Brain microvascular endothelial cell (primary cell): ENCODE measurements around the gene ERVW-1.

Source experiments
- DNase-seq: peaks from one replicate; pipeline ENCODE4 v3.0.0-alpha.2; 2020
- H3K27ac ChIP-seq: fragments of 250-450 bp; sonication (Bioruptor Pico); 2 replicates; pipeline ENCODE4 v1.5.1; 2020; ENCODE audit warnings: mild to moderate bottlenecking, moderate library complexity
- H3K27me3 ChIP-seq: fragments of 250-450 bp; sonication (Bioruptor Pico); replicated peaks from 2 replicates; pipeline ENCODE4 v1.5.1; 2020; ENCODE audit warnings: mild to moderate bottlenecking
- H3K36me3 ChIP-seq: fragments of 250-450 bp; sonication (Bioruptor Pico); replicated peaks from 2 replicates; pipeline ENCODE4 v1.5.1; 2020; ENCODE audit warnings: mild to moderate bottlenecking
- H3K4me3 ChIP-seq: 2 replicates; pipeline ENCODE4 v1.5.1; 2011; ENCODE audit warnings: low read depth, mild to moderate bottlenecking, control low read depth, low read length, moderate library complexity
- CTCF ChIP-seq: IDR thresholded peaks from 2 replicates; pipeline ENCODE4 v1.5.1; 2011; ENCODE audit warnings: low read depth, mild to moderate bottlenecking, moderate library complexity, low read length, control low read depth, inconsistent platforms; ENCODE audit errors: missing control alignments
- in situ Hi-C: cut with HindIII; loops from 2 replicates; pipeline ENCODE4 v1.10.0; 2017; ENCODE audit warnings: low sequenced_read_pairs, low pct_ligation_motif_present

ERVW-1 gene

GRCh38 chr7:92506363-92506762 is 28.6 kb upstream of the ERVW-1 start:
- Histone ChIP-seq H3K27me3 (no peaks in the 10 kb centered on the region), H3K27ac (no peak overlapping the region), H3K4me3 (no peak overlapping the region), H3K36me3 (no peaks in the 10 kb centered on the region)
- TF ChIP-seq CTCF, result no peak
- in situ Hi-C loops, result no loop called here
- DNase-seq, result no peak

GRCh38 chr7:92504563-92504962 is 26.8 kb upstream of the ERVW-1 start:
- no peak overlapping the region for H3K27ac ChIP-seq
- no peak for TF ChIP-seq CTCF
- no peaks in the 10 kb centered on the region for H3K36me3 ChIP-seq
- in situ Hi-C loops, result no loop called here
- no peak for DNase-seq
- no peaks in the 10 kb centered on the region for H3K27me3 ChIP-seq
- no peak overlapping the region for H3K4me3 ChIP-seq

GRCh38 chr7:92503767-92504166 is 26.0 kb upstream of the ERVW-1 start:
- TF ChIP-seq CTCF, result no peak
- no peak for DNase-seq
- Histone ChIP-seq H3K4me3 (no peak overlapping the region), H3K36me3 (peaks cover 4% of the 10 kb centered on the region), H3K27me3 (no peaks in the 10 kb centered on the region), H3K27ac (no peak overlapping the region)
- in situ Hi-C loops, result no loop called here

DNA sequence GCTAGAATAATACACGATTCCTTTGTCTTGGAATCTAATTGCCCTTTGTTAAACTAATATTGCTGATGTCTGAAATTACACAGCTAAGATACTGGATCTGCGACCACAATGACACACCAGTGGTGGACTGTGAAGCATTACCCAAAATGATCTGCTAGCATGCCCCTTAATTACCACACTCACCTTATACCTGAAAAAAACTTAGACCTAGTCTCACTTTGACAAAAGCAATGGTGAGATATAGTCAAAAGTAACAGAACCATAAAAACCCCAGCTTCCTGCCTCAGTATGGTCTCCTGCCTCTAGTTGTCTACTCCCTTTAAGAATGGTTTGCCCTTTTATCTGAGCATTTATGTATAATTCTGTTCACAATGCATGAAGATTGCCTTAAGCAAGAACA is 20.8 kb upstream of the ERVW-1 start:
- Histone ChIP-seq H3K36me3 (peaks cover 6% of the 10 kb centered on the region), H3K27ac (no peak overlapping the region), H3K4me3 (no peak overlapping the region), H3K27me3 (no peaks in the 10 kb centered on the region)
- in situ Hi-C loops, result no loop called here
- DNase-seq, result no peak
- TF ChIP-seq CTCF, result no peak

DNA sequence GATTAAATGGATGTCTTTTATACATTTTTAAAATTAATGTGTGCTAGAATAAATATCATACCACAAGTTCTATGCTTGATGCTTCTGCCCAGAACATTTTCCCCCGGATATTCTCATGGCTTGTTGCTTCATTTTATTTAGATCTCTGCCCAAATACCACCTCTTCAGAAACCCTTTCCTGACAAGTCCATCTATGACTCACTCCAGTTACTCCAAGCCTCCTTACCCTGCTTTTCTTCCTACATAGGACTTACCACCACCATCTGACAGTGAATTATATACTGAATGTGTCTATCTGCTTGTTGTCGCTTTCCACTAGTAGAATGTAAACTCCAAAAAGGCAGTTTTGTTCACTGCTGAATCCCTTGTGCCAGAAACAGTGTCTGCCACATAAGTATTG is 19.1 kb upstream of the ERVW-1 start:
- in situ Hi-C loops, result no loop called here
- Histone ChIP-seq H3K27ac (no peak overlapping the region), H3K27me3 (no peaks in the 10 kb centered on the region), H3K36me3 (peaks cover 6% of the 10 kb centered on the region), H3K4me3 (no peak overlapping the region)
- peak; percentile 12 for DNase-seq
- no peak for TF ChIP-seq CTCF

DNA sequence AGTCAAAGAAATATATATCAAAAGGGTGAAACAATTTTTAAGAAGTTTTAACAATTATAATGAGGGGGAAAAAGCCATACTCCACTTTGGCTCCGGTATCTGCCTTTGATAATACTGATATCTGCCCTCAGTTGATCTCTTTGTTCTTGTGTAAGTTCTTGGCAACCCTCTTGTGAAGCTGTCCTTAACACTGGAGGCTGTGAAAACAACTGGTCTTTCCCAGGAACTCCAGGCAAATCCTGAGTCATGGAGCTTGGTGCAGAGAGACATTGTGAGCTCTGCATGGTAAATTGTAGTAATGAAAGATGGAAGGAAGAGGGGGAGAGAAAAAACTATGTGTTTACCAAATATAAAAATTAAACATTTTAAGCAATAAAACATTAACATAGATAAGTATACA is 11.9 kb upstream of the ERVW-1 start:
- no peak for TF ChIP-seq CTCF
- H3K36me3 ChIP-seq, result peaks cover 9% of the 10 kb centered on the region
- DNase-seq, result peak; percentile 18
- in situ Hi-C loops, result no loop called here
- no peak overlapping the region for H3K4me3 ChIP-seq
- H3K27me3 ChIP-seq, result no peaks in the 10 kb centered on the region
- H3K27ac ChIP-seq, result no peak overlapping the region
